WTC11 (cell line): ENCODE results near the gene IQCF6. TPM values are rescaled to one million over a fixed set of nuclear protein-coding genes. Genes with fewer than 3 reads are reported as not detected.

Experiments
- ATAC-seq: fragments of 200-7000 bp; cut with Tn5 transposase; 2 replicates; pipeline ENCODE4 v1.10.0; 2021; ENCODE audit warnings: mild to moderate bottlenecking, moderate library complexity
- CTCF ChIA-PET: fragments of 300-600 bp; sonication (Branson Sonifier 250); formaldehyde crosslinking; loops from one replicate; lab custom pipeline; 2021; ENCODE audit warnings: antibody characterized with exemption; lab: Charles Lee
- POLR2A ChIA-PET: fragments of 350-600 bp; sonication (Branson Sonifier 250); formaldehyde crosslinking; loops from one replicate; lab custom pipeline; 2021; ENCODE audit warnings: antibody characterized with exemption; lab: Charles Lee
- DNase-seq: peaks from one replicate; pipeline ENCODE4 v3.0.0; 2021; ENCODE audit warnings: low spot score
- H3K27ac Mint-ChIP-seq: 2 replicates; pipeline ENCODE4 v1.8.0; 2021; ENCODE audit warnings: mixed read lengths
- H3K27me3 Mint-ChIP-seq: 2 replicates; pipeline ENCODE4 v1.8.0; 2021; ENCODE audit warnings: low read depth, mild to moderate bottlenecking, moderate library complexity, mixed read lengths
- H3K36me3 Mint-ChIP-seq: 2 replicates; pipeline ENCODE4 v1.8.0; 2021; ENCODE audit warnings: mixed read lengths
- H3K4me1 Mint-ChIP-seq: 2 replicates; pipeline ENCODE4 v1.8.0; 2022; ENCODE audit warnings: mixed read lengths
- H3K4me3 Mint-ChIP-seq: 2 replicates; pipeline ENCODE4 v1.8.0; 2021; ENCODE audit warnings: mild to moderate bottlenecking, moderate library complexity, mixed read lengths
- H3K9me3 Mint-ChIP-seq: 2 replicates; pipeline ENCODE4 v1.8.0; 2021; ENCODE audit warnings: mixed read lengths
- CREM ChIP-seq: sonication (generic); formaldehyde crosslinking; IDR thresholded peaks from 2 replicates; pipeline ENCODE4 v1.8.1; 2022; ENCODE audit warnings: mild to moderate bottlenecking, missing genetic modification reagents, moderate library complexity
- E2F1 ChIP-seq: sonication (generic); formaldehyde crosslinking; IDR thresholded peaks from 2 replicates; pipeline ENCODE4 v1.8.0; 2022; ENCODE audit warnings: mild to moderate bottlenecking, missing genetic modification reagents
- E2F4 ChIP-seq: sonication (generic); formaldehyde crosslinking; IDR thresholded peaks from 2 replicates; pipeline ENCODE4 v1.8.1; 2022; ENCODE audit warnings: low read depth, mild to moderate bottlenecking, moderate library complexity, missing genetic modification reagents, borderline replicate concordance
- GRHL2 ChIP-seq: fragments of 250-450 bp; sonication (Bioruptor Pico); IDR thresholded peaks from 2 replicates; pipeline ENCODE4 v1.8.0; 2022; ENCODE audit warnings: mild to moderate bottlenecking, moderate library complexity; ENCODE audit not compliant: insufficient replicate concordance, severe bottlenecking
- HMGA2 ChIP-seq: fragments of 250-450 bp; sonication (Bioruptor Pico); IDR thresholded peaks from 2 replicates; pipeline ENCODE4 v1.4.0; 2021; ENCODE audit warnings: mild to moderate bottlenecking, moderate library complexity
- NFATC4 ChIP-seq: fragments of 250-450 bp; sonication (Bioruptor Pico); IDR thresholded peaks from 2 replicates; pipeline ENCODE4 v1.9.0; 2021; ENCODE audit warnings: mild to moderate bottlenecking
- NR3C1 ChIP-seq: sonication (generic); formaldehyde crosslinking; conservative IDR thresholded peaks from 2 replicates; pipeline ENCODE4 v1.8.1; 2023; ENCODE audit warnings: low read depth, mild to moderate bottlenecking, missing genetic modification reagents
- RORB ChIP-seq: fragments of 250-450 bp; sonication (Bioruptor Pico); IDR thresholded peaks from 2 replicates; pipeline ENCODE4 v1.9.0; 2021; ENCODE audit warnings: mild to moderate bottlenecking
- STAT6 ChIP-seq: sonication (generic); formaldehyde crosslinking; conservative IDR thresholded peaks from 2 replicates; pipeline ENCODE4 v1.8.1; 2023; ENCODE audit warnings: mild to moderate bottlenecking, low read depth, missing genetic modification reagents, moderate library complexity
- TEAD4 ChIP-seq: sonication (generic); formaldehyde crosslinking; IDR thresholded peaks from 2 replicates; pipeline ENCODE4 v1.8.0; 2022; ENCODE audit warnings: mild to moderate bottlenecking, missing genetic modification reagents
- ZNF263 ChIP-seq: sonication (generic); formaldehyde crosslinking; IDR thresholded peaks from 2 replicates; pipeline ENCODE4 v1.8.1; 2022; ENCODE audit warnings: low read depth, mild to moderate bottlenecking, moderate library complexity, missing genetic modification reagents
- ZNF396 ChIP-seq: fragments of 250-450 bp; sonication (Bioruptor Pico); IDR thresholded peaks from 2 replicates; pipeline ENCODE4 v1.8.0; 2021; ENCODE audit warnings: mild to moderate bottlenecking, moderate library complexity, borderline replicate concordance
- ZNF416 ChIP-seq: fragments of 250-450 bp; sonication (Bioruptor Pico); IDR thresholded peaks from 2 replicates; pipeline ENCODE4 v1.9.0; 2021; ENCODE audit warnings: mild to moderate bottlenecking, inconsistent platforms
- total RNA-seq: library from RNA; stranded (reverse); gene quantifications from 3 replicates; pipeline ENCODE4 v1.2.3, GENCODE V29; 2021
- TF ChIP-seq, protein P1 (sequence below): sonication (generic); formaldehyde crosslinking; IDR thresholded peaks from 2 replicates; pipeline ENCODE4 v1.8.0; 2023; ENCODE audit warnings: missing genetic modification reagents, mild to moderate bottlenecking, borderline replicate concordance
- TF ChIP-seq, protein P2 (sequence below): fragments of 250-450 bp; sonication (Bioruptor Pico); conservative IDR thresholded peaks from 2 replicates; pipeline ENCODE4 v1.9.0; 2021; ENCODE audit warnings: mild to moderate bottlenecking

IQCF6 gene
- total RNA-seq, 1 experiment from 2014 or later = not detected

- no peak for TF ChIP-seq E2F4 (CRISPR knock-in tag)
- TF ChIP-seq NFATC4 (CRISPR knock-in tag) = no peak
- TF ChIP-seq NR3C1 (CRISPR knock-in tag) = no peak
- no peak for TF ChIP-seq ZNF263
- no peak for TF ChIP-seq STAT6
- no peak for TF ChIP-seq GRHL2 (CRISPR knock-in tag)
- TF ChIP-seq, protein P1, sequence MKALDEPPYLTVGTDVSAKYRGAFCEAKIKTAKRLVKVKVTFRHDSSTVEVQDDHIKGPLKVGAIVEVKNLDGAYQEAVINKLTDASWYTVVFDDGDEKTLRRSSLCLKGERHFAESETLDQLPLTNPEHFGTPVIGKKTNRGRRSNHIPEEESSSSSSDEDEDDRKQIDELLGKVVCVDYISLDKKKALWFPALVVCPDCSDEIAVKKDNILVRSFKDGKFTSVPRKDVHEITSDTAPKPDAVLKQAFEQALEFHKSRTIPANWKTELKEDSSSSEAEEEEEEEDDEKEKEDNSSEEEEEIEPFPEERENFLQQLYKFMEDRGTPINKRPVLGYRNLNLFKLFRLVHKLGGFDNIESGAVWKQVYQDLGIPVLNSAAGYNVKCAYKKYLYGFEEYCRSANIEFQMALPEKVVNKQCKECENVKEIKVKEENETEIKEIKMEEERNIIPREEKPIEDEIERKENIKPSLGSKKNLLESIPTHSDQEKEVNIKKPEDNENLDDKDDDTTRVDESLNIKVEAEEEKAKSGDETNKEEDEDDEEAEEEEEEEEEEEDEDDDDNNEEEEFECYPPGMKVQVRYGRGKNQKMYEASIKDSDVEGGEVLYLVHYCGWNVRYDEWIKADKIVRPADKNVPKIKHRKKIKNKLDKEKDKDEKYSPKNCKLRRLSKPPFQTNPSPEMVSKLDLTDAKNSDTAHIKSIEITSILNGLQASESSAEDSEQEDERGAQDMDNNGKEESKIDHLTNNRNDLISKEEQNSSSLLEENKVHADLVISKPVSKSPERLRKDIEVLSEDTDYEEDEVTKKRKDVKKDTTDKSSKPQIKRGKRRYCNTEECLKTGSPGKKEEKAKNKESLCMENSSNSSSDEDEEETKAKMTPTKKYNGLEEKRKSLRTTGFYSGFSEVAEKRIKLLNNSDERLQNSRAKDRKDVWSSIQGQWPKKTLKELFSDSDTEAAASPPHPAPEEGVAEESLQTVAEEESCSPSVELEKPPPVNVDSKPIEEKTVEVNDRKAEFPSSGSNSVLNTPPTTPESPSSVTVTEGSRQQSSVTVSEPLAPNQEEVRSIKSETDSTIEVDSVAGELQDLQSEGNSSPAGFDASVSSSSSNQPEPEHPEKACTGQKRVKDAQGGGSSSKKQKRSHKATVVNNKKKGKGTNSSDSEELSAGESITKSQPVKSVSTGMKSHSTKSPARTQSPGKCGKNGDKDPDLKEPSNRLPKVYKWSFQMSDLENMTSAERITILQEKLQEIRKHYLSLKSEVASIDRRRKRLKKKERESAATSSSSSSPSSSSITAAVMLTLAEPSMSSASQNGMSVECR (CRISPR knock-in tag) = no peak
- no peak for TF ChIP-seq TEAD4 (CRISPR knock-in tag)
- TF ChIP-seq RORB (CRISPR knock-in tag) = no peak
- no peak for TF ChIP-seq ZNF416
These were observed 44.0 kb downstream of the IQCF6 start (continued) for GRCh38 chr3:51735039-51735438.

GRCh38 chr3:51734572-51734907 is 44.5 kb downstream of the IQCF6 start:
- peaks cover 6% of the 10 kb centered on the region for H3K9me3 Mint-ChIP-seq
- no peak for DNase-seq
- peaks cover 25% of the 10 kb centered on the region for H3K4me1 Mint-ChIP-seq
- TF ChIP-seq, protein P2, sequence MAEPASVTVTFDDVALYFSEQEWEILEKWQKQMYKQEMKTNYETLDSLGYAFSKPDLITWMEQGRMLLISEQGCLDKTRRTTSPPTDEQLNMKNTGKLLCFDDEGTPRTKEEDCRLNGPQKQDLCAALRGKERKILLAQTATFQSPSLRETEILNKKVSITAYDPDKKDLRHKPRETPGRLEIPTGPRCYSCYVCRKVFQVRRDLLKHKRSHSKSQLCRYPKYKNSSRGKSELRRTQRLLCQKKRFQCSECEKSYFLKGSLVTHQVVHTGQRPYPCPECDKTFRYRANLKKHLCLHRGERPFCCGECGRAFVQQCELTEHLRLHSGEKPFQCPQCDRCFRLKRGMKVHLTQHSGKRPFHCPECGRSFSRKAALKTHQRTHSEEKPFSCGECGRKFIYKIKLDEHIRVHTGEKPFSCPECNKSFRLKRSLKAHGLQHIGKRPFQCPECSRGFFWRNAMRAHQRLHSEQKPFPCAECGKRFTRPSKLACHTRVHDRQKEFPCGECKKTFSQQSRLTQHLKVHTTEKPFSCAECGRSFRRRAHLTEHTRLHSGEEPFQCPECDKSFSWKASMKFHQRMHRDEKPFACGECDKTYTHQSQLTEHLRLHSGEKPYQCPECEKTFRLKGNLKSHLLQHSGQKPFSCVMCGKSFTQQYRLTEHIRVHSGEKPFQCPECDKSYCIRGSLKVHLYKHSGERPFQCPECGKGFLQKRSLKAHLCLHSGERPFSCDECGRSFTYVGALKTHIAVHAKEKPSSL (CRISPR knock-in tag) = no peak
- TF ChIP-seq ZNF396 (CRISPR knock-in tag) (no peak), STAT6 (no peak), GRHL2 (CRISPR knock-in tag) (no peak), HMGA2 (CRISPR knock-in tag) (no peak), CREM (no peak), E2F1 (CRISPR knock-in tag) (no peak), E2F4 (CRISPR knock-in tag) (no peak)
- TF ChIP-seq, all 79 proteins: peak for 0
- POLR2A ChIA-PET = interaction anchor here (0.7 kb wide), 1 partner anchor 294 kb away, joined by 5 read pairs; no protein-coding TSS in a partner anchor
- Mint-ChIP-seq H3K4me3 (no peak overlapping the region), H3K27me3 (peaks cover 8% of the 10 kb centered on the region), H3K36me3 (no peaks in the 10 kb centered on the region), H3K27ac (no peak overlapping the region)
- CTCF ChIA-PET = interaction anchor here (0.7 to 2.8 kb wide), 3 partner anchors 15 to 65 kb away, joined by 3 to 15 read pairs (median 3); no protein-coding TSS in a partner anchor
- ATAC-seq = peak; percentile 38
